Upper lobe of right lung (tissue), 1 donor: ENCODE measurements around the gene LIPT2. TPM values are rescaled to one million over a fixed set of nuclear protein-coding genes. Genes with fewer than 3 reads are reported as not detected.

Experiments used
- ATAC-seq: fragments of 200-7000 bp; cut with Tn5 transposase; one replicate; pipeline ENCODE4 v1.9.1; 2020; ENCODE audit warnings: mild to moderate bottlenecking, moderate library complexity
- DNase-seq: peaks from one replicate; pipeline ENCODE4 v3.0.0-alpha.2; 2020
- H3K27ac ChIP-seq: fragments of 200-600 bp; one replicate; pipeline ENCODE4 v1.8.0; 2022
- H3K27me3 ChIP-seq: fragments of 200-600 bp; one replicate; pipeline ENCODE4 v1.8.0; 2022; ENCODE audit warnings: mild to moderate bottlenecking
- H3K36me3 ChIP-seq: fragments of 200-600 bp; one replicate; pipeline ENCODE4 v1.8.0; 2022
- H3K4me1 ChIP-seq: fragments of 200-600 bp; one replicate; pipeline ENCODE4 v1.8.0; 2022
- H3K4me3 ChIP-seq: fragments of 200-600 bp; one replicate; pipeline ENCODE4 v1.8.0; 2022; ENCODE audit warnings: mild to moderate bottlenecking
- H3K9me3 ChIP-seq: fragments of 200-600 bp; one replicate; pipeline ENCODE4 v1.8.0; 2022
- intact Hi-C: fragments of 100-400 bp; cut with DNase I; formaldehyde crosslinking; loops from one replicate; pipeline ENCODE4 v1.11.0; 2022
- total RNA-seq: library from RNA; stranded (reverse); fragmentation: NEBNext Ultra II Directional; extraction: Animal tissue kit (Norgen Biotek cat#: 25700); gene quantifications from one replicate; pipeline ENCODE4 v1.2.1, GENCODE V29; 2021
- TF ChIP-seq, protein P1 (sequence below): fragments of 200-600 bp; IDR thresholded peaks from one replicate; pipeline ENCODE4 v1.8.0; 2022; ENCODE audit warnings: antibody characterized with exemption
- donor health status: DM: no; HTN: yes; CAD: no; lungs with severe emphysema.

The LIPT2 gene
- total RNA-seq, 1 donor from 2014 or later = 2.1 TPM

DNA sequence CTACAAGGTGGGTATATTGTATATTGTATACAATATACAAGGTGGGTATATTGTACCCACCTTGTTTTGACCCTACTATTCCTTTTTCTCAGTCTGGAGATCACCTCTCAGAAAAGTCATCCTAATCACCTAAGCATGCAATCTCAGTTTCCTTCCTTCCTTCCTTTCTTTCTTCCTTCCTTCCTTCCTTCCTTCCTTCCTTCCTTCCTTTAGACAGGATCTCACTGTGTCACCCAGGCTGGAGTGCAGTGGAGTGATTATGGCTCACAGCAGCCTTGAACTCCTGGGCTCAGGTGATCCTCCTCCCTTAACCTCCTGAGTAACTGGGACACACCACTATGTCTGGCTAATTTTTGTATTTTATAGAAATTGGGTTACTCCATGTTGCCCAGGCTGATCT, 25.0 kb downstream of the LIPT2 start:
- DNase-seq (no peak), ATAC-seq (no peak)
- Histone ChIP-seq H3K27ac (no peak overlapping the region), H3K4me1 (peaks cover 22% of the 10 kb centered on the region), H3K27me3 (no peaks in the 10 kb centered on the region), H3K4me3 (no peak overlapping the region), H3K9me3 (no peaks in the 10 kb centered on the region), H3K36me3 (no peaks in the 10 kb centered on the region)
- intact Hi-C loops = no loop called here
- TF ChIP-seq, protein P1, sequence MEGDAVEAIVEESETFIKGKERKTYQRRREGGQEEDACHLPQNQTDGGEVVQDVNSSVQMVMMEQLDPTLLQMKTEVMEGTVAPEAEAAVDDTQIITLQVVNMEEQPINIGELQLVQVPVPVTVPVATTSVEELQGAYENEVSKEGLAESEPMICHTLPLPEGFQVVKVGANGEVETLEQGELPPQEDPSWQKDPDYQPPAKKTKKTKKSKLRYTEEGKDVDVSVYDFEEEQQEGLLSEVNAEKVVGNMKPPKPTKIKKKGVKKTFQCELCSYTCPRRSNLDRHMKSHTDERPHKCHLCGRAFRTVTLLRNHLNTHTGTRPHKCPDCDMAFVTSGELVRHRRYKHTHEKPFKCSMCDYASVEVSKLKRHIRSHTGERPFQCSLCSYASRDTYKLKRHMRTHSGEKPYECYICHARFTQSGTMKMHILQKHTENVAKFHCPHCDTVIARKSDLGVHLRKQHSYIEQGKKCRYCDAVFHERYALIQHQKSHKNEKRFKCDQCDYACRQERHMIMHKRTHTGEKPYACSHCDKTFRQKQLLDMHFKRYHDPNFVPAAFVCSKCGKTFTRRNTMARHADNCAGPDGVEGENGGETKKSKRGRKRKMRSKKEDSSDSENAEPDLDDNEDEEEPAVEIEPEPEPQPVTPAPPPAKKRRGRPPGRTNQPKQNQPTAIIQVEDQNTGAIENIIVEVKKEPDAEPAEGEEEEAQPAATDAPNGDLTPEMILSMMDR = no peak

DNA sequence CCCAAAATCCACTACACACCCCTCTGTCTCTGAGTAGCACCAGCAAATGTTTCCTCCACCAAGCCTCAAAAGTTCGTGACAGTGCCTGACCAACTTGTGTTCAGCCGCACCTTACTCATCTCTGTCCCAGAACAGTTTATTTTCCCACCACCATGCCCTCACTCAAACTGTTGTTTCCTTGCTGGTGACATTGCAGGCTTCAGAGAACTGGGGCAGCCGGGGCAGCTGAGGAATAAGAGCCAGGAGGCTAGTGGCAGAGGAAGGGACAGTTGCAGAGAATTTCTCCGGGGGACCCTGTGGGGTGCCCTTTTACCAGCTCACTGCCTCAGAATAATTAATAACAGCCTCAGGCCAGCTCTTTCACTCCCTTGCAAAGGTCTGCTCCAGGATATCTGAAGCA, 25.5 kb downstream of the LIPT2 start:
- no peak for ATAC-seq

DNA sequence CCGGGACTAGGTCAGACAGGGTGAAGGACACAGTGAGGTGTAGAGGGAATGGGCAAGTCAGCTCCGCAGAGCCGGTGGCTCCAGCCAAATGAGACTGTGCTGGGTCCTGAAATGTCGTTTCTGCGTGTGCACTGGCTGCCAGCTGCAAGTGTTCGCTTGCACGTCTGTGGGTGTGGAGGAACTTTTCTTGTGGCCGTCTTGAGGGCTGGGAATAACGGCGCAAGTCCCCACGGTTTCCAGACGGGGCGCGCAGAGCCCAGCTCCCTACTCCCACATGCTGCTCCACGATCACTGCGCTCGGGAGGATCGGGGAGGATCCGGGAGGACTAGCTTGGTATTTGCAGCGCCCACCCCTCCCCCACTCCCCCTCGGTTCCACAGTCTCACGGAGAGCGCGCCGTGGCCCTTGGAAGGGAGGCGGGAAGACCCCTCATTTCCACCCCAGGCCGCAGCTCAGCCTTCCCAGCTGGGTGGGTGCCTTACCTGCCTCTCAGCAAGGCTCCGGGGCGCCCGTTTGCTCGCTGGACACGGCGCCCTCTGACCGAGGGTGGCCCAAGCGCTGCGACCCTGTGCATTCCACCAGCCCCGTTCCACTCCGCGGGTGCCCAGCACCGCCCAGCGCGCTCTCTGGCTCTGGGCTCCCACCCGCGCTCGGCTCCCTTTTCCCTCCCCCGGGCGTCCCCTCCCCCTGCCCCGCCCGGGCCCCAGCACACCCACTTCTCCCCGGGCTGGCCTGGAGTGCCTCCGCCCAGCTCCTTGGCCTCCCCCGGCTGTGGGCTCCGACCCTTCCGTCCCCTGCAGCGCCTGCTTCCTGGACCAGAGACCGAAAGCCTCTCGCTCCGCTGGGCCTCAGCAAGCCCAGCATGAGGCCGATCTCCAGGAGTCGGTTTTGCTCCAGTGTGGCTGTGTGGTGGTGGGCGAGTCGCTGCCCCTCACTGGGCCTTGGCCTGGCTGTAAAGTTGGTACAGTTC, 26.3 kb downstream of the LIPT2 start, which contains the start of gene KCNE3:
Gene KCNE3, minus strand, starts transcription at position 634 of the 970 bp plus-strand sequence. CDS start 9,986 bp downstream, outside the sequence.
- no peaks in the 10 kb centered on the region for H3K9me3 ChIP-seq

More for the DNA sequence above, 25.5 kb downstream of the LIPT2 start:
- H3K27me3 ChIP-seq = no peaks in the 10 kb centered on the region
- no peak for DNase-seq
- no peaks in the 10 kb centered on the region for H3K9me3 ChIP-seq
- TF ChIP-seq, protein P1 = no peak
- H3K36me3 ChIP-seq = no peaks in the 10 kb centered on the region
- H3K4me3 ChIP-seq = no peak overlapping the region
- peaks cover 22% of the 10 kb centered on the region for H3K4me1 ChIP-seq
- H3K27ac ChIP-seq = peak overlapping the region; percentile 69
- intact Hi-C loops = no loop called here

DNA sequence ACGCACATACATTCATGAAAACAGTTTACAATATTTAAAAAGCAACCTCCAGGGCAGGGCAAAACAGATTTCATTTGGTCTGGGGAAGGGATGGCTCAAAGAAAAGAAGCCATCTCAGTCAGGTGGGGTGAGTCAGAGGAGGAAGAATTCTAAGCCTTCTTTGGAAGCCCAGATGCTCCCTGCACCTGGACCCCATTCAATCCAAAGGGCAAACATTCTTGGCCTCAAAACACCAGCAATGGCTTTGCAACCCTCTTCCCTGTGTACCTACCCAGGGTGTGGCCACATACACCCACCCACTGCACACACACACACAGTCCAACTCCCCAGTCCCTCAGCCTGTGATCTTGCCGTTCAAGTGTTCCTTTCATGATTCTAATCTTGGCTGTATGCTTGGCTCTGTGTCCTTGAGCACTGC, 28.2 kb downstream of the LIPT2 start:
- H3K36me3 ChIP-seq = no peaks in the 10 kb centered on the region
- H3K9me3 ChIP-seq = no peaks in the 10 kb centered on the region
- H3K4me1 ChIP-seq = peaks cover 37% of the 10 kb centered on the region
- ATAC-seq = peak; percentile 11
- TF ChIP-seq, protein P1 = no peak
- H3K27ac ChIP-seq = no peak overlapping the region
- no peaks in the 10 kb centered on the region for H3K27me3 ChIP-seq
- no peak for DNase-seq
- H3K4me3 ChIP-seq = no peak overlapping the region
- intact Hi-C loops = no loop called here

More for the DNA sequence above, 26.3 kb downstream of the LIPT2 start, which contains the start of gene KCNE3:
- Histone ChIP-seq H3K27me3 (no peaks in the 10 kb centered on the region), H3K4me1 (peaks cover 28% of the 10 kb centered on the region), H3K27ac (peak within 1 kb of the TSS; percentile 69), H3K4me3 (peak within 1 kb of the TSS; percentile 56), H3K36me3 (no peaks in the 10 kb centered on the region)
- intact Hi-C loops = no loop called here
- ATAC-seq = peak; percentile 88
- TF ChIP-seq, protein P1 = no peak
- peak; percentile 81 for DNase-seq

DNA sequence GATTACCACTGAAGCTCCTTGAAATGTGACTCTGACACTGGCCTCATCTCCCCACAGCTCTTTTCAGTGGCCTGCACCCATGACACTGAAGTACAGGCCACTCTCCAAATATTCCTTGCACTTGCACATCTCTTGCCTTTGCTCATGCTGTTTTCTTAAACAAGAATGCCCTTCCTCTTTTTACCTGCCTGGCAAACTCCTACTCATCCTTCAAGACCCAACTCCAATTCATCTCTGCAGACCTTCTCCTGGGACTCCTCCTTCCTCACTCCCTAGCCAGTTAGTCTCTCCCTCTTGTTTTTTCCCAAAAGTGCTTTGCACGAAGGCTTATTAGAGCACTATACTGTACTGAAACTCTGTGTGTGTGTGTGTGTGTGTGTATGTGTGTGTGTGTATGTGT, 28.8 kb downstream of the LIPT2 start:
- no peaks in the 10 kb centered on the region for H3K27me3 ChIP-seq
- H3K4me3 ChIP-seq = no peak overlapping the region
- H3K9me3 ChIP-seq = no peaks in the 10 kb centered on the region
- TF ChIP-seq, protein P1 = no peak
- ATAC-seq (no peak), DNase-seq (no peak)
- intact Hi-C loops = no loop called here
- no peak overlapping the region for H3K27ac ChIP-seq
- H3K4me1 ChIP-seq = peaks cover 42% of the 10 kb centered on the region
- no peaks in the 10 kb centered on the region for H3K36me3 ChIP-seq
